ENCODE data around the gene ACVR2A.

The ACVR2A gene

DNA sequence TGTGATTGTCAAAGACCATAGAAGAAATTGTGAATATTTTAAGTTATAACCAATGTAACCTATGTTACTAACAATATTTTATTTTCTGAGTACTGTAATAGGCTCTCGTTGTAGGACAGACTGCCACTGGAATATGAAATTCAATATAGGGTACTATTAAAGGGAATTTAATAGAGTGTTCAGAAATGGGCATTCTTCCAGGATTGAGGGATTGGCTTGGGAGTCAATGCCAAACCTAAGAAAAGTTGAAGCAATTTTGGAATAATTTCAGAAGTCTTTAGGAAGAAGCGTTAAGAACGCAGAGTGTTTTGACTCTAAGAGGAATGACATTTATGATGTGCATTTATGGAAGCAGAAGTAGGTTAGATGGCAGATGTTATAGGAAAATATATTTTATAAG lies 79.0 kb downstream of the ACVR2A start:
- Histone ChIP-seq H3K4me3 (ENCODE audit: low read length) (no peak overlapping the region), H3K9me3 (ENCODE audit: control insufficient read depth, insufficient read depth, low read length) (no peaks in the 10 kb centered on the region), H3K27me3 (ENCODE audit: control insufficient read depth, insufficient read depth, low read length) (no peaks in the 10 kb centered on the region), H3K27ac (ENCODE audit: low read length) (no peak overlapping the region), H3K4me1 (ENCODE audit: control insufficient read depth, insufficient read depth, low read length) (no peaks in the 10 kb centered on the region), H3K36me3 (ENCODE audit: control insufficient read depth, insufficient read depth, low read length) (no peaks in the 10 kb centered on the region; the same call in 1 of the 2 replicates)
- DNase-seq (ENCODE audit: low read depth, low spot score) = no peak
- no CpG with 5 or more reads among the region's 3 CpGs for WGBS (ENCODE audit: insufficient coverage, insufficient read length)

DNA sequence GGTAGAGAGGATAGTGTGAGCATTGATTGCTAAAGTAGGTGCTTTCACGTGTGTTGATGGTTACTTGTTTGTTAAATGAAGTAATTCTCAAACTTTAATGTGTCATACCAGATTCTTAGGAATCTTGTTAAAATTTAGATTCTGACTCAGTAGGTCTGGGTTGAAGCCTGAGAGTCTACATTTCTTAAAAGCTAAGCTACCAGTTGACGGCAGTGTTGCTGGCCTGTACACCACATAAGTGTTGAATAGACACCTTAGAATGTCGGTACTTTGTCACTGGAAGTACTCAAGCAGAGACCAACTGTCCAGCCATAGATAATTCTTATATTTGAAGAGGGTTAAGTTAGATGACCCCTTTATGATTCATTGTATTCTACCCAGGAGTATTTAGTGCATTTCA lies 79.8 kb downstream of the ACVR2A start:
- Histone ChIP-seq H3K4me1 (ENCODE audit: control insufficient read depth, insufficient read depth, low read length) (no peaks in the 10 kb centered on the region), H3K27me3 (ENCODE audit: control insufficient read depth, insufficient read depth, low read length) (no peaks in the 10 kb centered on the region), H3K9me3 (ENCODE audit: control insufficient read depth, insufficient read depth, low read length) (no peaks in the 10 kb centered on the region), H3K27ac (ENCODE audit: low read length) (no peak overlapping the region), H3K36me3 (ENCODE audit: control insufficient read depth, insufficient read depth, low read length) (no peaks in the 10 kb centered on the region; the same call in 1 of the 2 replicates), H3K4me3 (ENCODE audit: low read length) (no peak overlapping the region)
- WGBS (ENCODE audit: insufficient coverage, insufficient read length) = no CpG with 5 or more reads among the region's 3 CpGs
- DNase-seq (ENCODE audit: low read depth, low spot score) = no peak

DNA sequence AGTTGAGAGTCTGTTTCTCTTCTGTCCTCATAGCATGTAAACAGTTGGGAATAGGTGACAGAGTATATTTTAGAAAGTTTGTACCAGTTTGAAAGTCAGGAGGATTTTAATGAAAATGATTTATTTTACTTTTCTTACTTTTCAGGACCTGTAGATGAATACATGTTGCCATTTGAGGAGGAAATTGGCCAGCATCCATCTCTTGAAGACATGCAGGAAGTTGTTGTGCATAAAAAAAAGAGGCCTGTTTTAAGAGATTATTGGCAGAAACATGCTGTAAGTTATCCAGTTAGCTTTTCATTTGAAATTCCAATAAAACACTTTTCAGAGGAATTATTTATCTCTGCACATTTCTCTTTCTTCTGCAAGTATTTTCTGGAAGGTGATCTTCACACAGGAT lies 81.1 kb downstream of the ACVR2A start:
- DNase-seq (ENCODE audit: low read depth, low spot score) = no peak
- Histone ChIP-seq H3K4me1 (ENCODE audit: control insufficient read depth, insufficient read depth, low read length) (no peaks in the 10 kb centered on the region), H3K4me3 (ENCODE audit: low read length) (no peak overlapping the region), H3K27ac (ENCODE audit: low read length) (no peak overlapping the region), H3K9me3 (ENCODE audit: control insufficient read depth, insufficient read depth, low read length) (no peaks in the 10 kb centered on the region), H3K27me3 (ENCODE audit: control insufficient read depth, insufficient read depth, low read length) (no peaks in the 10 kb centered on the region), H3K36me3 (ENCODE audit: control insufficient read depth, insufficient read depth, low read length) (no peaks in the 10 kb centered on the region; the same call in 1 of the 2 replicates)

DNA sequence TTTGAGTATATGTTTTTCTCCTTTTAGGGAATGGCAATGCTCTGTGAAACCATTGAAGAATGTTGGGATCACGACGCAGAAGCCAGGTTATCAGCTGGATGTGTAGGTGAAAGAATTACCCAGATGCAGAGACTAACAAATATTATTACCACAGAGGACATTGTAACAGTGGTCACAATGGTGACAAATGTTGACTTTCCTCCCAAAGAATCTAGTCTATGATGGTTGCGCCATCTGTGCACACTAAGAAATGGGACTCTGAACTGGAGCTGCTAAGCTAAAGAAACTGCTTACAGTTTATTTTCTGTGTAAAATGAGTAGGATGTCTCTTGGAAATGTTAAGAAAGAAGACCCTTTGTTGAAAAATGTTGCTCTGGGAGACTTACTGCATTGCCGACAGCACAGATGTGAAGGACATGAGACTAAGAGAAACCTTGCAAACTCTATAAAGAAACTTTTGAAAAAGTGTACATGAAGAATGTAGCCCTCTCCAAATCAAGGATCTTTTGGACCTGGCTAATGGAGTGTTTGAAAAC lies 82.3 kb downstream of the ACVR2A start:
- Histone ChIP-seq H3K4me3 (ENCODE audit: low read length) (no peak overlapping the region), H3K27me3 (ENCODE audit: control insufficient read depth, insufficient read depth, low read length) (no peaks in the 10 kb centered on the region), H3K27ac (ENCODE audit: low read length) (no peak overlapping the region), H3K9me3 (ENCODE audit: control insufficient read depth, insufficient read depth, low read length) (no peaks in the 10 kb centered on the region), H3K4me1 (ENCODE audit: control insufficient read depth, insufficient read depth, low read length) (no peaks in the 10 kb centered on the region), H3K36me3 (ENCODE audit: control insufficient read depth, insufficient read depth, low read length) (no peaks in the 10 kb centered on the region; the same call in 1 of the 2 replicates)
- no CpG with 5 or more reads among the region's 4 CpGs for WGBS (ENCODE audit: insufficient coverage, insufficient read length)
- DNase-seq (ENCODE audit: low read depth, low spot score) = no peak

DNA sequence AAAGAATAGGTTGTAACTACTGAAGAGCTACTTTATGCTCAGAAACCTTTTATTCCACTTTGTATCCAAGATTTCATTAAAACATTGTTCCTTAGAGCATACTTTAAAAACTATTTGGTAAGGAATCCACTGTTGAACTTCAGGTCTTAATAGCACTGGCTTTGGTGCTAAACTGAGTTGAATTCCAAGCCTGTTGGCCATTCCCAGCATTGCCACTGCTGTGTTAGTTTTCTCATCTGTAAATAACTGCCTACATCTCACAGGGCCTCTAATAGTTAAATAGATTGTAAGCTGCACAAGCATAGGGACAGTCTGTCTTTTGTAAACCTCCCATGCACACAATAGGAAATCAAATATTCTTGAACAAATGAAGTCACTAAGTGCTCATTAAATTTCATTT lies 89.1 kb downstream of the ACVR2A start:
- Histone ChIP-seq H3K27ac (ENCODE audit: low read length) (no peak overlapping the region), H3K4me1 (ENCODE audit: control insufficient read depth, insufficient read depth, low read length) (no peaks in the 10 kb centered on the region), H3K4me3 (ENCODE audit: low read length) (no peak overlapping the region), H3K36me3 (ENCODE audit: control insufficient read depth, insufficient read depth, low read length) (no peaks in the 10 kb centered on the region; the same call in 1 of the 2 replicates), H3K9me3 (ENCODE audit: control insufficient read depth, insufficient read depth, low read length) (no peaks in the 10 kb centered on the region), H3K27me3 (ENCODE audit: control insufficient read depth, insufficient read depth, low read length) (no peaks in the 10 kb centered on the region)
- no peak for DNase-seq (ENCODE audit: low read depth, low spot score)

DNA sequence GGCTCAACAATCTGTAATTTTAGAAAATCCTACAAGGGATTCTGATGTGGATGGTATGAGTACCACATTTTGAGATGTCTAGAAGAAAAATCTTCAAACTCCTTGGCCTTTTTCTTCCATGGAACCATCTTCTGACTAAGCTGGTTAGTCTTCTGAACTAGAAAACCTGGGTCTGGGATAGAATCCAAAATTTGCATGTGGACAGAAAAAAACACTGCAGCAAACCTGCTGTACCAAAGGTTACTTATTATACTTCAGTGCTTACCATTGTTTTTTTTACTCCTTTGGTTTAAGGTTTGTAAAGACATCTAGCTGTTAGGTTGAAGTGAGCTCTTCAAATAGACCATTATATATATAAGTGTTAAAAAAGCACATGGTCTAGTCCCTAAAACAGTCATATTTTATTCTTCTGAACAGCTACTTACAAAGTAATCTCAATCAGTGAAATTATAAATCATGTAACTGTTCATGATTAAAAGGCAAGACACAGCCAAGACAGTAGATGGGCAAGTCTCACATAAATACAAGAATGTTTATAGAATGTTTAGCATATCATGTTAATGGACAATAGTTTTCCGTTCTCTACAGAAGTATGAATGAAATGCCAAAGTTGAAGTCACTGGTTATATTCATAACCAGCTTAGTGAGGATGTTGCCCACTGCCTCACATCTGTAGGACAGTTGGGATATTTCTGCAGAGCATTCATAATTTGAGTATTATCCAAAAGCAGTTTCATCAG lies 90.2 kb downstream of the ACVR2A start:
- Histone ChIP-seq H3K27ac (ENCODE audit: low read length) (no peak overlapping the region), H3K36me3 (ENCODE audit: control insufficient read depth, insufficient read depth, low read length) (no peaks in the 10 kb centered on the region; the same call in 1 of the 2 replicates), H3K27me3 (ENCODE audit: control insufficient read depth, insufficient read depth, low read length) (no peaks in the 10 kb centered on the region), H3K9me3 (ENCODE audit: control insufficient read depth, insufficient read depth, low read length) (no peaks in the 10 kb centered on the region), H3K4me1 (ENCODE audit: control insufficient read depth, insufficient read depth, low read length) (no peaks in the 10 kb centered on the region), H3K4me3 (ENCODE audit: low read length) (no peak overlapping the region)
- WGBS (ENCODE audit: insufficient coverage, insufficient read length) = no CpG with 5 or more reads among the region's 1 CpG
- no peak for DNase-seq (ENCODE audit: low read depth, low spot score)

DNA sequence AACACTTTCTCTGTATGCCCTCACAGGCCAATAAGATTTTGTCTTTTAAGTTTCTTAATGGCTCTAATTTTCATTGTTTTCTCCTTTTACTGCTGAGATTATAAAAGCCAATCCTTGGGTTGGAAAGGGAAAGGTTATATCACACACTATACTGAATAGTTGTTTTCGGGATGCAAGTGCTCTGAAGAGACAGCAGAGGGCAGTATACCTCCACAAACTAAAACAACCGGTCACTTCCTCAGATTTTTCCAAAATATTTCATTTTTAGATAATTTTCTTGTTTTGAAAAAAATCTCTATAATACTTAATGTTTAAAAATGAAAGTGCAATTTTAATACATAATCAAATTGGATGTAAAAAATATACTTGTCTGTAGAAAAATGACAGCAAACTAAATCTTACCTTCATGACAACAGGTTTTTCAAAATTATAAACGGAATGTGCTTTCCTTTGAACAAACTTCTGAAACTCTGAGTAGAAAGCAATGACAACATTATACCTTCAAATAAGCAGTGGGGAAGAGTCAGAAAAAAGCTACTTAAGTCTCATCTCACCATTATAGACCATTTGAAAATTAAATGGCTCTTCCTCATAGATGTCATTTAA lies 93.0 kb downstream of the ACVR2A start:
- no CpG with 5 or more reads among the region's 3 CpGs for WGBS (ENCODE audit: insufficient coverage, insufficient read length)

DNA sequence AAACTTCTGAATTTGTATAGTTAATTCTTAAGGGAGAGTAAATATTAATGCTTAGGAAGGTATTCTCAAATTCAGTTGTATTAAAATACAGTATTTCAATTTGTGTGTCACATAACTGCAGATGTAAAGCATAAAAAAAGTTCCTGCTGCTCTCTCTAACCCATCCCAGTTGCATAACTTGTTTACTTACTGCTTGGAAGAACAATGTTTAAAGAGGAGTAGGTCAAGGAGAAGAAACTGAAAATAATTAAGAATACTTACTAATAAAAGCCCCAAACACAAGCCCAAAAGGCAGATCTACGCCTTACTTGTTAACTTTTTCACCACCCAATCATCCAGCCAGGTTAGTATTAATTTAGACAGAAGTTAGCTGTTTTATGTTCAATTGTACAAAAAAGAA lies 94.5 kb downstream of the ACVR2A start:
- Histone ChIP-seq H3K4me1 (ENCODE audit: control insufficient read depth, insufficient read depth, low read length) (no peaks in the 10 kb centered on the region), H3K4me3 (ENCODE audit: low read length) (no peak overlapping the region), H3K27me3 (ENCODE audit: control insufficient read depth, insufficient read depth, low read length) (no peaks in the 10 kb centered on the region), H3K9me3 (ENCODE audit: control insufficient read depth, insufficient read depth, low read length) (no peaks in the 10 kb centered on the region), H3K36me3 (ENCODE audit: control insufficient read depth, insufficient read depth, low read length) (no peaks in the 10 kb centered on the region), H3K27ac (ENCODE audit: low read length) (no peak overlapping the region)
- WGBS (ENCODE audit: insufficient coverage, insufficient read length) = no CpG with 5 or more reads among the region's 1 CpG
- no peak for DNase-seq (ENCODE audit: low read depth, low spot score)

More for the DNA sequence above, 93.0 kb downstream of the ACVR2A start:
- Histone ChIP-seq H3K27ac (ENCODE audit: low read length) (no peak overlapping the region), H3K27me3 (ENCODE audit: control insufficient read depth, insufficient read depth, low read length) (no peaks in the 10 kb centered on the region), H3K9me3 (ENCODE audit: control insufficient read depth, insufficient read depth, low read length) (no peaks in the 10 kb centered on the region), H3K36me3 (ENCODE audit: control insufficient read depth, insufficient read depth, low read length) (no peaks in the 10 kb centered on the region; the same call in 1 of the 2 replicates), H3K4me3 (ENCODE audit: low read length) (no peak overlapping the region), H3K4me1 (ENCODE audit: control insufficient read depth, insufficient read depth, low read length) (no peaks in the 10 kb centered on the region)
- no peak for DNase-seq (ENCODE audit: low read depth, low spot score)

DNA sequence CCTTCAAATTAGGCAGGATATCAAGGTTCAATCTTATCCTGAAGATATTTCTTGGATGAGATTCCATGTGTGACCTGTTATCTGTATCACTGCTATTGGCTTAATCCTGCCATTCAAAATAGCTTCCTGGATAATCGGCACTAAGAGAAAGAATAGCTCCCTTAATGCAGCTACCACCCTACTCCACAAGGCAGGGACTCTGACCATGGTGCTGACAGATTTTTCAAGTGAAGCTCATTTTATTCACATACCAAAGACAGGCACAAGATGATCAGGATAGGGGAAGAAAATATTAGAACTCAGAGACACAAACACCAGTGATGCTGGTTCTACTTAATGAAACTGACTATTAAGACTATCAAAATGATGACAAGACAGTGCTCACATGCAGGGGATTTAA lies 100.8 kb downstream of the ACVR2A start:
- DNase-seq (ENCODE audit: low read depth, low spot score) = no peak
- no peaks in the 10 kb centered on the region for H3K9me3 ChIP-seq (ENCODE audit: control insufficient read depth, insufficient read depth, low read length)
- no peaks in the 10 kb centered on the region for H3K27me3 ChIP-seq (ENCODE audit: control insufficient read depth, insufficient read depth, low read length)
- H3K36me3 ChIP-seq (ENCODE audit: control insufficient read depth, insufficient read depth, low read length) = no peaks in the 10 kb centered on the region
- WGBS (ENCODE audit: insufficient coverage, insufficient read length) = no CpG with 5 or more reads among the region's 1 CpG
- no peak overlapping the region for H3K27ac ChIP-seq (ENCODE audit: low read length)
- no peak overlapping the region for H3K4me3 ChIP-seq (ENCODE audit: low read length)
- no peaks in the 10 kb centered on the region for H3K4me1 ChIP-seq (ENCODE audit: control insufficient read depth, insufficient read depth, low read length)

DNA sequence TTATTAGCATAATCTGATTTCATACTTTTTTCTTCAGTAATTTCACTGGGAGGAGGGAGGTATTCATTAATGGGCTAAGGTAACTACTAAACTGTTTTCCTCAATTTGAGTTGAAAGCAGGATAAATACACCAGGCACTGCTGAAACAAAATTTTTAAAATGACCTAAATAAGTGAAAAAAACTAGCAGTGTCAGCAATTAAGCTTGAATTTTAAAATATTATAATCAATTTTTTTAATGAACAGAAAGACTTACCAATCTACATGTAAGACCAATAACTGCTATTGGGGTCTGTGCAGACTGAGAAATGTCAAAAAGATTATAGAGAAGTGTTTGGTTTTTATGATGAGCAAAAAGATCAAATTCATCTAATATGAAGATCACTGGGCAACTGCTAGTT lies 107.3 kb downstream of the ACVR2A start:
- Histone ChIP-seq H3K36me3 (ENCODE audit: control insufficient read depth, insufficient read depth, low read length) (no peaks in the 10 kb centered on the region; the same call in 1 of the 2 replicates), H3K4me1 (ENCODE audit: control insufficient read depth, insufficient read depth, low read length) (no peaks in the 10 kb centered on the region), H3K27me3 (ENCODE audit: control insufficient read depth, insufficient read depth, low read length) (no peaks in the 10 kb centered on the region), H3K4me3 (ENCODE audit: low read length) (no peak overlapping the region), H3K27ac (ENCODE audit: low read length) (no peak overlapping the region), H3K9me3 (ENCODE audit: control insufficient read depth, insufficient read depth, low read length) (no peaks in the 10 kb centered on the region)
- DNase-seq (ENCODE audit: low read depth, low spot score) = no peak

DNA sequence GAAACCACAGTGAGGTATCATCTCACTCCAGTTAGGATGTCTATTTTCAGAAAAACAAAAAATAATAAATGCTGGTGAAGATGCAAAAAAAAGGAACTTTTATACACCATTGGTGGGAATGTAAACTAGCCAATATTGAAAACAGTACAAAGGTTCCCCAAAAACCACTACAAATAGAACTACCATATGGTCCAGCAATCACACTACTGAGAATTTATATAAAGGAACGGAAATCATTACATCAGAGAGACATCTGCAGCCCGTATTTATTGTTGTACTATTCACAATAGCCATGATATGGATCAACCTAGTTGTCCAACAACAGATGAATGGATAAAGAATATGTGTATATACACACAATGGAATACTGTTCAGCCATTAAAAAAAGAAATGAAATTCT lies 123.7 kb downstream of the ACVR2A start:
- no peak overlapping the region for H3K4me3 ChIP-seq (ENCODE audit: low read length)
- H3K36me3 ChIP-seq (ENCODE audit: control insufficient read depth, insufficient read depth, low read length) = no peaks in the 10 kb centered on the region; the same call in 1 of the 2 replicates
- no CpG with 5 or more reads among the region's 2 CpGs for WGBS (ENCODE audit: insufficient coverage, insufficient read length)
- no peaks in the 10 kb centered on the region for H3K27me3 ChIP-seq (ENCODE audit: control insufficient read depth, insufficient read depth, low read length)
- no peaks in the 10 kb centered on the region for H3K4me1 ChIP-seq (ENCODE audit: control insufficient read depth, insufficient read depth, low read length)
- H3K27ac ChIP-seq (ENCODE audit: low read length) = no peak overlapping the region
- no peaks in the 10 kb centered on the region for H3K9me3 ChIP-seq (ENCODE audit: control insufficient read depth, insufficient read depth, low read length)
- no peak for DNase-seq (ENCODE audit: low read depth, low spot score)

Measured in iPS DF 6.9 (cell line).